Right cardiac atrium (tissue), 5 donors: Measurements from ENCODE around the gene TPCN1. TPM values are rescaled to one million over a fixed set of nuclear protein-coding genes. Genes with fewer than 3 reads are reported as not detected.
"Not testable (repeated sequence)": the region's sequence is repeated elsewhere in the genome, so short reads cannot be mapped to it uniquely, and the experiment has no call there.

Experiments
- ATAC-seq, 2 donors: fragments of 200-7000 bp; cut with Tn5 transposase; one replicate each; pipeline versions ENCODE4 v1.8.0 to v1.9.1; 2020; ENCODE audit warnings: moderate library complexity in 2 of 2, mild to moderate bottlenecking in 1 of 2
- DNase-seq, 3 donors: peaks; one replicate each; pipeline ENCODE4 v3.0.0-alpha.2; 2020
- H3K27ac ChIP-seq: one replicate; pipeline ENCODE4 v1.5.1; 2013; ENCODE audit warnings: mild to moderate bottlenecking, low read length, control low read depth, moderate library complexity
- H3K27me3 ChIP-seq: one replicate; pipeline ENCODE4 v1.6.1; 2013; ENCODE audit not compliant: control insufficient read depth, insufficient read depth
- H3K4me1 ChIP-seq: one replicate; pipeline ENCODE4 v1.6.1; 2013; ENCODE audit warnings: low read length; ENCODE audit not compliant: control insufficient read depth, insufficient read depth
- H3K4me3 ChIP-seq: one replicate; pipeline ENCODE4 v1.5.1; 2013; ENCODE audit warnings: low read length, control low read depth
- H3K9me3 ChIP-seq: one replicate; pipeline ENCODE4 v1.6.1; 2013; ENCODE audit warnings: low read length; ENCODE audit not compliant: control insufficient read depth
- WGBS: extraction: QIAGEN DNeasy Blood & Tissue Kit; methylation state at CpG from one replicate; pipeline ENCODE4 v1.1.7; 2013; 5-methylcytosine and 5-hydroxymethylcytosine counted together
- intact Hi-C, 4 donors: fragments of 100-400 bp; cut with DNase I; formaldehyde crosslinking; loops; one replicate each; pipeline versions ENCODE4 v1.11.0 to v1.14.0; 2022 to 2023
- polyA plus RNA-seq: library from polyadenylated mRNA; stranded (reverse); fragments of 200-250 nt; gene quantifications from one replicate; pipeline ENCODE4 v1.2.3, GENCODE V29; 2013
- total RNA-seq, 4 donors: library from RNA; stranded (reverse); fragmentation: NEBNext Ultra II Directional; extraction: Animal tissue kit (Norgen Biotek cat#: 25700); gene quantifications; one replicate each; pipeline ENCODE4 v1.2.1, GENCODE V29; 2021
- donor health status: healthy with polysubstance abuse.
- donor health status: DM: no; HTN: yes; CAD: no.
- donor health status: DM: no; HTN: no; CAD: no.
- donor health status: DM: no; HTN: yes; CAD: no; lungs with severe emphysema.
- donor health status: DM: yes; HTN: yes; CAD: no.

Gene TPCN1
- total and polyA plus RNA-seq, 5 donors = 43.1 to 96.1 (median 75.6) TPM

DNA sequence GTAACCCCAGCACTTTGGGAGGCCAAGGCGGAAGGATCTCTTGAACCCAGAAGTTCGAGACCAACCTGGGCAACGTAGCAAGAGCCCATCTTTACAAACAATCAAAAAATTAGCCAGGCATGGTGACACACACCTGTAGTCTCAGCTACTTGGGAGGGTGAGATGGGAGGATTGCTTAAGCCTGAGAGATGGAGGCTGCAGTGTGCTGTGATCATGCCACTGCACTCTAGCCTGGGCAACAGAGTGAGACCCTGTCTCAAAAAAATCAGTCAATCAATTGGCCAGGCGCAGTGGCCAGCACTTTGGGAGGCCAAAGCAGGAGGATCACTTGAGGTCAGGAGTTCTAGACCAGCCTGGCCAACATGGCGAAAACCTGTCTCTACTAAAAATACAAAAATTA lies 14.5 kb upstream of the TPCN1 start:
- DNase-seq = peak in 1 of 3 donors; percentile 7
- H3K9me3 ChIP-seq, H3K4me3 ChIP-seq, H3K4me1 ChIP-seq, intact Hi-C loops, H3K27me3 ChIP-seq, ATAC-seq, H3K27ac ChIP-seq: not testable (repeated sequence)
- WGBS = 97% methylated on average over 5 of the region's 5 CpGs

- H3K27me3 ChIP-seq = no peaks in the 10 kb centered on the region
- DNase-seq (peak in 1 of 3 donors; percentile 16), ATAC-seq (no peak)
- H3K9me3 ChIP-seq = no peaks in the 10 kb centered on the region
- no peaks in the 10 kb centered on the region for H3K4me1 ChIP-seq
- intact Hi-C loops = no loop called here
- 68% methylated on average over 6 of the region's 6 CpGs for WGBS
- H3K27ac ChIP-seq = no peak overlapping the region
- H3K4me3 ChIP-seq = no peak overlapping the region
Observed at GRCh38 chr12:113207613-113208040, 13.6 kb upstream of the TPCN1 start.

- Histone ChIP-seq H3K27ac (peak overlapping the region; percentile 1), H3K9me3 (no peaks in the 10 kb centered on the region), H3K4me3 (no peak overlapping the region), H3K27me3 (no peaks in the 10 kb centered on the region), H3K4me1 (no peaks in the 10 kb centered on the region)
- 52% methylated on average over 10 of the region's 10 CpGs for WGBS
- ATAC-seq (peak; percentile 70 to 76), DNase-seq (peak in 2 of 3 donors; percentile 75 to 77)
- intact Hi-C loops = no loop called here
Observed at GRCh38 chr12:113208041-113208934, 13.0 kb upstream of the TPCN1 start.

- WGBS = 94% methylated on average over 6 of the region's 6 CpGs
- H3K4me3 ChIP-seq = no peak overlapping the region
- no peak for DNase-seq
- H3K4me1 ChIP-seq = no peaks in the 10 kb centered on the region
- no peaks in the 10 kb centered on the region for H3K9me3 ChIP-seq
- H3K27me3 ChIP-seq = no peaks in the 10 kb centered on the region
- no peak for ATAC-seq
- H3K27ac ChIP-seq = no peak overlapping the region
- intact Hi-C loops = no loop called here
Observed at GRCh38 chr12:113211160-113211559, 10.1 kb upstream of the TPCN1 start.

- DNase-seq = peak; percentile 77 to 86 (median 86)
- H3K27me3 ChIP-seq = no peaks in the 10 kb centered on the region
- intact Hi-C loops = no loop called here
- no peaks in the 10 kb centered on the region for H3K9me3 ChIP-seq
- peak; percentile 93 to 95 for ATAC-seq
- 47% methylated on average over 5 of the region's 5 CpGs for WGBS
- peak overlapping the region; percentile 30 for H3K27ac ChIP-seq
- H3K4me3 ChIP-seq = no peak overlapping the region
- H3K4me1 ChIP-seq = peaks cover 2% of the 10 kb centered on the region
Observed at GRCh38 chr12:113214895-113215400, 6.3 kb upstream of the TPCN1 start.

- intact Hi-C loops = no loop called here
- Histone ChIP-seq H3K27me3 (no peaks in the 10 kb centered on the region), H3K4me3 (no peak overlapping the region), H3K9me3 (no peaks in the 10 kb centered on the region), H3K4me1 (peaks cover 4% of the 10 kb centered on the region), H3K27ac (no peak overlapping the region)
- no peak for ATAC-seq
- DNase-seq = no peak
- 50% methylated on average over 2 of the region's 2 CpGs for WGBS
Observed at GRCh38 chr12:113216027-113216426, 5.2 kb upstream of the TPCN1 start.

- intact Hi-C loops = loop anchor here in 1 of 4 donors (5.0 kb wide), 1 partner anchor 42 kb away; no protein-coding TSS in a partner anchor
- H3K27ac ChIP-seq = peak overlapping the region; percentile 4
- WGBS = under 1% methylated on average over 23 of the region's 23 CpGs
- peaks cover 6% of the 10 kb centered on the region for H3K4me1 ChIP-seq
- no peaks in the 10 kb centered on the region for H3K9me3 ChIP-seq
- DNase-seq (no peak), ATAC-seq (no peak)
- H3K4me3 ChIP-seq = peak overlapping the region; percentile 57
- no peaks in the 10 kb centered on the region for H3K27me3 ChIP-seq
Observed at GRCh38 chr12:113220593-113221180, 577 bp upstream of the TPCN1 start.

- ATAC-seq = no peak
- H3K27me3 ChIP-seq = no peaks in the 10 kb centered on the region
- peak overlapping the region; percentile 93 for H3K27ac ChIP-seq
- H3K4me3 ChIP-seq = peak overlapping the region; percentile 63
- intact Hi-C loops = loop anchor here in 1 of 4 donors (5.0 kb wide), 1 partner anchor 40 kb away; no protein-coding TSS in a partner anchor
- H3K9me3 ChIP-seq = no peaks in the 10 kb centered on the region
- peaks cover 11% of the 10 kb centered on the region for H3K4me1 ChIP-seq
- DNase-seq = no peak
- 16% methylated on average over 12 of the region's 12 CpGs for WGBS
Observed at GRCh38 chr12:113221997-113222729, 899 bp downstream of the TPCN1 start.

DNA sequence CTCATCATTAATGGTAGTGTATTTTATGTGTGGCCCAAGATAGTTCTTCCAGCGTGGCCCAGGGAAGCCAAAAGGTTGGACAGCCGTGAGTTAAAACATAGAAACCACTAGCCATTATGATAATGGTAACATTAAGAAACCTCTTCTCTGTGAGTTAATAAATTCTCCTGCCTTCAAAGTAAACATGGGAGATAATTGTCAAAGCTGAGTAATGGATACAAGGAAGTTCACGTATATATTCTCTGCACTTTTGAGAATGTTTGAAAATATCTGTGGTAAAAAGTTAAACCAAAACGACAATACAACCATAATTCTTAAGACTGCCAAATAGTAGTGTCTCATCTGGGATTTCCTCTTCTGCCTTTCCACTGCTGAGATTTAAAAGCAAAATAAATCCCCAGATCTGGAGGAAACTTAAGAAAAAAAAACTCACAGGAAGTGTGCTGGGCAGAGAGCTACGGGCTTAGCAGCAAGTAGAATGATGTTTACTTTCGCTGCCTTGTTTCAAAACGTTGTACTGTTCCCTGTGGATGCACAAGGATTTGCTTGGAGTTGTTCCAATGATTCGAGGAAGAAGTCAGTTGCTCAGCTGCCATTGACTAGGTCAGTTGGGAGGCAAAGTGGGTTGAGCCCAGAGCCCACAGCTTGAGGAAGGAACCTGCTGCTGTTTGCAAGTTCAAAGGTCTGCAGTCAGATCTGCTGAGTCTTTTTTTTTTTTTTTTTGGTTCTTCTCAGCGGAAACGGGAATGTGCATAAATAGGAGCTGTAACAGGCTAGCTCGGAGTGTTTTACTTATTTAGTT lies 1.7 kb downstream of the TPCN1 start:
- DNase-seq (peak; percentile 73 to 84 (median 80)), ATAC-seq (peak; percentile 53 to 61)
- intact Hi-C loops = loop anchor here in 1 of 4 donors (5.0 kb wide), 1 partner anchor 39 kb away; no protein-coding TSS in a partner anchor
- Histone ChIP-seq H3K9me3 (no peaks in the 10 kb centered on the region), H3K27ac (peak overlapping the region; percentile 93), H3K4me3 (peak overlapping the region; percentile 63), H3K27me3 (no peaks in the 10 kb centered on the region), H3K4me1 (peaks cover 14% of the 10 kb centered on the region)
- WGBS = 10% methylated on average over 11 of the region's 11 CpGs

DNA sequence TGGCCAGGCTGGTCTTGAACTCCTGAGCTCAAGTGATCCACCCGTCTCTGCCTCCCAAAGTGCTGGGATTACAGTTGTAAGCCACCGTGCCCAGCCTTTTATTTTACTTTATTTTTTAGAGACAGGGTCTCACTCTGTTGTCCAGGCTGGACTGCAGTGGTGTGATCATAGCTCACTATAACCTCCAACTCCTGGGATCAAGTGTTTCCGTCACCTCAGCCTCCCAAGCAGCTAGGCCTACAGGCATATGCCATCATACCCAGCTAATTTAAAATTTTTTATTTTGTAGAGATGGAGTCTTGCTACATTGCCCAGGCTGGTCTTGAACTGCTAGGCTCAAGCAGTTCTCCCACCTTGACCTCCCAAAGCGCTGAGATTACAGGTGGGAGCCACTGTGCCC lies 3.7 kb downstream of the TPCN1 start:
- intact Hi-C loops = loop anchor here in 1 of 4 donors (5.0 kb wide), 1 partner anchor 37 kb away; no protein-coding TSS in a partner anchor
- DNase-seq (peak in 1 of 3 donors; percentile 11), ATAC-seq (no peak)
- peaks cover 18% of the 10 kb centered on the region for H3K4me1 ChIP-seq
- 94% methylated on average over 4 of the region's 4 CpGs for WGBS
- no peaks in the 10 kb centered on the region for H3K9me3 ChIP-seq
- H3K27me3 ChIP-seq = no peaks in the 10 kb centered on the region
- H3K27ac ChIP-seq = no peak overlapping the region
- H3K4me3 ChIP-seq = no peak overlapping the region
